Mucosa of descending colon (tissue), 3 donors: Measurements from ENCODE around the gene IMPDH1. TPM values are rescaled to one million over a fixed set of nuclear protein-coding genes. Genes with fewer than 3 reads are reported as not detected.

Experiments
- ATAC-seq: fragments of 200-7000 bp; cut with Tn5 transposase; one replicate; pipeline ENCODE4 v1.9.1; 2020; ENCODE audit warnings: mild to moderate bottlenecking, moderate library complexity
- DNase-seq, 3 donors: peaks; one replicate each; pipeline ENCODE4 v3.0.0-alpha.2; 2020
- H3K36me3 ChIP-seq: fragments of 200-600 bp; one replicate; pipeline ENCODE4 v1.8.0; 2021; ENCODE audit warnings: low read depth, mild to moderate bottlenecking
- H3K4me1 ChIP-seq: fragments of 200-600 bp; one replicate; pipeline ENCODE4 v1.8.0; 2021; ENCODE audit warnings: low read depth, mild to moderate bottlenecking
- H3K4me3 ChIP-seq: fragments of 200-600 bp; one replicate; pipeline ENCODE4 v1.8.0; 2021; ENCODE audit warnings: mild to moderate bottlenecking
- H3K9me3 ChIP-seq: fragments of 200-600 bp; one replicate; pipeline ENCODE4 v1.8.0; 2021; ENCODE audit warnings: mild to moderate bottlenecking
- intact Hi-C, 2 donors: fragments of 100-400 bp; cut with DNase I in 1 of 2; cut with micrococcal nuclease in 1 of 2; formaldehyde crosslinking; loops; one replicate each; pipeline versions ENCODE4 v1.11.0 to v1.11.1; 2022; cut with DNase I, micrococcal nuclease
- total RNA-seq, 3 donors: library from RNA; stranded (reverse); fragmentation: NEBNext Ultra II Directional in 2 of 3; extraction: Animal tissue kit (Norgen Biotek cat#: 25700) in 2 of 3; gene quantifications; one replicate each; pipeline versions ENCODE4 v1.2.1 to v1.2.4, GENCODE V29; 2021 to 2023
- TF ChIP-seq, protein P1 (sequence below): fragments of 200-600 bp; IDR thresholded peaks from one replicate; pipeline ENCODE4 v1.8.0; 2022; ENCODE audit warnings: antibody characterized with exemption, mild to moderate bottlenecking
- donor health status: DM: no; HTN: no; CAD: no; lungs with moderate emphysema.
- donor health status: DM: no; HTN: no; CAD: no.
- donor health status: DM: no; HTN: yes; CAD: no.

Gene IMPDH1
- total RNA-seq, 3 donors from 2014 or later: 21.3 to 37.0 (median 35.5) TPM

DNA sequence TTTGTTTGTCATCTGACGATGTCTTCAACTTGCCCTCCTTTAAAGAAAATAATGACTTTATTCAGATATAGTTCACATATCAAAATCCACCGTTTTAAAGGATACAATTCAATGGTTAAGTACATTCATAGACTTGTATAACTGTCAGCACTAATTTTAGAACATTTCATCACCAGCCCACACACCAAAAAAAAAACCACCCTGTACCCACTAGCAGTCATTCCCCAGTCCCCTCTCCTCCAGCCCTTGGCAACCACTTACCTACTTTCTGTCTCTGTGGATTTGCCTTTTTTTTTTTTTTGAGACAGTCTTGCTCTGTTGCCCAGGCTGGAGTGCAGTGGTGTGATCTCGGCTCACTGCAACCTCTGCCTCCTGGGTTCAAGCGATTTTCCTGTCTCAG lies 40.6 kb upstream of the IMPDH1 start:
- DNase-seq (no peak), ATAC-seq (no peak)
- no peak overlapping the region for H3K4me3 ChIP-seq
- TF ChIP-seq, protein P1, sequence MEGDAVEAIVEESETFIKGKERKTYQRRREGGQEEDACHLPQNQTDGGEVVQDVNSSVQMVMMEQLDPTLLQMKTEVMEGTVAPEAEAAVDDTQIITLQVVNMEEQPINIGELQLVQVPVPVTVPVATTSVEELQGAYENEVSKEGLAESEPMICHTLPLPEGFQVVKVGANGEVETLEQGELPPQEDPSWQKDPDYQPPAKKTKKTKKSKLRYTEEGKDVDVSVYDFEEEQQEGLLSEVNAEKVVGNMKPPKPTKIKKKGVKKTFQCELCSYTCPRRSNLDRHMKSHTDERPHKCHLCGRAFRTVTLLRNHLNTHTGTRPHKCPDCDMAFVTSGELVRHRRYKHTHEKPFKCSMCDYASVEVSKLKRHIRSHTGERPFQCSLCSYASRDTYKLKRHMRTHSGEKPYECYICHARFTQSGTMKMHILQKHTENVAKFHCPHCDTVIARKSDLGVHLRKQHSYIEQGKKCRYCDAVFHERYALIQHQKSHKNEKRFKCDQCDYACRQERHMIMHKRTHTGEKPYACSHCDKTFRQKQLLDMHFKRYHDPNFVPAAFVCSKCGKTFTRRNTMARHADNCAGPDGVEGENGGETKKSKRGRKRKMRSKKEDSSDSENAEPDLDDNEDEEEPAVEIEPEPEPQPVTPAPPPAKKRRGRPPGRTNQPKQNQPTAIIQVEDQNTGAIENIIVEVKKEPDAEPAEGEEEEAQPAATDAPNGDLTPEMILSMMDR: no peak
- H3K36me3 ChIP-seq: no peaks in the 10 kb centered on the region
- no peaks in the 10 kb centered on the region for H3K9me3 ChIP-seq
- intact Hi-C loops: no loop called here
- peaks cover 12% of the 10 kb centered on the region for H3K4me1 ChIP-seq

DNA sequence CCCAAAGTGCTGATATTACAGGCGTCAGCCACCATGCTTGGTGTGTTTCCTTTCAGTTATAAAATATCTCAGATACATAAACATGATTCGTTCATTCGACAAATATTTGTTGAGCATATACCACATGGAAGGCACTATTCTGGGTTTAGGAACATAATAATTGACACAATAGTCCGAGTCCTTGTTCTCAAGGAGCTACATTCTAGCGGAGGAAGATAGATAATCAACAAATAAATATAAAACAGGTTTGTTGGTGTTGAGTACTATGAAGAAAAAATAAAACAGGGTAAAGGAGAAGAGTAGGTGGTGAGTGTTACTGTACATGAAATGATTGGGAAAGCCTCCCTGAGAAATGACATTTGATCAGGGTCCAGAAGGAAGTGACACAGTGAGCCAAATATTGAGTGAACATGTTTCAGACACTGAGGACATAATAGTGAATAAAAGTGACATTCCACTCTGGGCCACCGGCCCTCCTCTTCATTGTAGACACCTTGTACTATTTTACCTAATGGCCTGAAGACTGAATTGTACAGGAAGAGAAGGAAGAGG lies 39.0 kb upstream of the IMPDH1 start:
- H3K9me3 ChIP-seq: no peaks in the 10 kb centered on the region
- ATAC-seq (no peak), DNase-seq (no peak)
- H3K4me1 ChIP-seq: peaks cover 14% of the 10 kb centered on the region
- intact Hi-C loops: no loop called here
- no peaks in the 10 kb centered on the region for H3K36me3 ChIP-seq
- TF ChIP-seq, protein P1: no peak
- no peak overlapping the region for H3K4me3 ChIP-seq

DNA sequence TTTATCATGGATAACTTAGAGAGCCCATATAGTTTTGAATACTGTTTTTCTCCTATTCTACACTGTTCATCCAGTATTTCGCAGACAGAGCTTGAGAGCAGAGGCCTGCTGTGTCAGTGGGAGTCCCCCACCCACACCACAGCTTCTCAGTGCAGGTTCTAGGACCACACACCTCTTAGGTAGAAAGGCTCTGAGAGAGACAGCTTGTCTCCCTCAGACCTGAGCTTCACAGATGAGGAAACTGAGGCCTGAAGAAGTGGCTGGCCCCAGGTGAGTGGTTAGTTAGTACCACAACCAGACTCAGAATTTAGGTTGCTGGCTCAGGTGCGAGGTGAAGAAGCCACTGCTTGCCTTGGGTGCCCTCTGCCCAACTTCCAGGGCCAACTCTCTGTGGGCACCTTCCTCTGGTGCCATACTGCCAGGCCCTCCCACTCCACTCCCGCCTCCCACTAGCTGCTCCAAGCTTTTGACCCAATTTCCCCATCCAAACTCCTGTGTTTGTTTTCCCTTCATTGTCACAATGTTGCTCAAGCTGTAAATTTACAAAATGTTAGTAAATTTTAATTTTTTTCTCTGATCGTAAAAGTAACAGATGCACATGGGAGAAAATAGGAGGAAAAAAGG lies 38.3 kb upstream of the IMPDH1 start:
- H3K9me3 ChIP-seq: no peaks in the 10 kb centered on the region
- H3K4me3 ChIP-seq: no peak overlapping the region
- H3K36me3 ChIP-seq: no peaks in the 10 kb centered on the region
- no peak for ATAC-seq
- TF ChIP-seq, protein P1: no peak
- peaks cover 20% of the 10 kb centered on the region for H3K4me1 ChIP-seq
- DNase-seq: no peak
- intact Hi-C loops: no loop called here

DNA sequence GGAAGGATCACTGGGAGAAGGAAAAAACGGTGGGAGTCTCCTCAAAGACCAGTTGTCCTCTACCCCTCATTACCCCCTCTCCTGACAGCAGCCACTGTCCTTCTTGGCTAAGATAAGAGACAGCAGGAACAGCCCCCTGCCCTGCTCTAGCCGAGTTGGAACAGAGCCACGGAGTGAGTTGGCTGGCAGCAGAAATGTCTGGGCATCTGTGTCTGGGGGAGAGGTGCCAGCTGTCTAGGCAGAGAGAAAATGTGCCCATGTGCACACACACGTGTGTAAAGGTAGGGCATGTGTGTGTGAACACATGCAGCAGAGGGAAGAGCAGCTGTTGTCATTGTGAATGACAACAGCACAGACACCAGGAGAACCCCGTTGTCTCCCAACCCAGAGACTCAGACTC lies 36.5 kb upstream of the IMPDH1 start:
- ATAC-seq (no peak), DNase-seq (no peak)
- intact Hi-C loops: no loop called here
- Histone ChIP-seq H3K4me3 (no peak overlapping the region), H3K4me1 (peaks cover 26% of the 10 kb centered on the region), H3K36me3 (no peaks in the 10 kb centered on the region), H3K9me3 (no peaks in the 10 kb centered on the region)
- TF ChIP-seq, protein P1: no peak

DNA sequence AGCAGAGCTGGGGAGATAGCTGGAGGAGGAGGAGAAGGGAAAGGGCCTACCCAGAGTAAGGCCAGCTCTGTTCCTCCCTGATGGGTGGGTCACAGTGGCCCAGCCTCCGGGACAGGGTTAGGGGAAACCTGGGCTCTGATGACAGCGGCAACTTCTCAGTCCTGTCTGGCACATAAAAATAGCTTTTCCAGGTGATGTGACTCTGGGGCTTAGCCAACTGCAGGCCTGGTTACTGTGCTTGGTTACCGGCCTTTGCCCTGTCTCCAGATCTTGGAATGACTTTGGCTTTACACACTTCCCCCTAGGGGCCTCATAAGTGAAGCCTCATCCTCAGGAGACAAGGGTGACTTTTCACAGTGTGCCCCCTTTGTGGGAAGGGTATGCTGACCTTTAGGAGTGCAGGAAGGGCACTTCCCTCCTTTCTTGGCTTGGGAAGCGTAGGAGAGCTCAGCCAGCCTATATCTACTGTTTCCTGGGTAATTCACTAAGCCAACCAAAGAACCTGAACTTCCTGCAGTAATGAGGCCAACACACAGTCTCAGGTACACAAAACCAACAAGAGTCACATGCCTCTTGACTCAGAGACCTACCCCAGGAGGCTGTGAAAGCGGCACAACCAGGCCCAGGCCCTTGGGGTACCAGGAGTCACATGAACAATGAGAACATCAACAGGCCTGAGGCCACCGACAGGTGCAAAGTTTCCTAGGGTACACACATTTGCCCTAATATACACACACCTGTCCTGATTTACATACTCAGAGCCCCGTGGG lies 34.2 kb upstream of the IMPDH1 start:
- ATAC-seq (peak; percentile 86), DNase-seq (peak in 2 of 3 donors; percentile 47 to 52)

More for the DNA sequence above, 34.2 kb upstream of the IMPDH1 start:
- H3K36me3 ChIP-seq: no peaks in the 10 kb centered on the region
- no peak overlapping the region for H3K4me3 ChIP-seq
- TF ChIP-seq, protein P1: no peak
- H3K9me3 ChIP-seq: no peaks in the 10 kb centered on the region
- intact Hi-C loops: no loop called here
- H3K4me1 ChIP-seq: peaks cover 26% of the 10 kb centered on the region
